ENCODE data around the gene CRIM1.

GRCh38 chr2:36449943-36450392, 94.4 kb downstream of the CRIM1 start:
- TF ChIP-seq CTCF (IDR thresholded peaks at IDR 0.05) (no peak), POLR2AphosphoS5 (IDR thresholded peaks at IDR 0.05) (no peak), POLR2A (IDR thresholded peaks at IDR 0.05) (no peak)
